ENCODE data around the gene AHCYL2. TPM values are rescaled to one million over a fixed set of nuclear protein-coding genes. Genes with fewer than 3 reads are reported as not detected.

The AHCYL2 gene
- total and polyA plus RNA-seq, 2 of the 8 experiments (the other 6 are each of a cell fraction or from before 2014, with no cell fraction given), result 20.7 to 25.4 TPM

GRCh38 chr7:129188372-129188891 is 36.4 kb upstream of the AHCYL2 start, which contains the start of gene SMO (continued):
- TF ChIP-seq ATF2 (IDR thresholded peaks at IDR 0.05; ENCODE audit: low read length) (no peak), EGR1 (IDR thresholded peaks at IDR 0.05; ENCODE audit: borderline replicate concordance, low read depth, low read length) (peak; percentile 78; the same call in 1 of the 2 replicates), CBX5 (IDR thresholded peaks at IDR 0.05; ENCODE audit: low read depth, low read length) (no peak), E2F6 (IDR thresholded peaks at IDR 0.05) (no peak; the same call in 1 of the 2 replicates), ATF3 (IDR thresholded peaks at IDR 0.05; ENCODE audit: insufficient read depth, low read depth, low read length) (no peak), SIRT6 (IDR thresholded peaks at IDR 0.05; ENCODE audit: low read length) (no peak), CHD2 (IDR thresholded peaks at IDR 0.05; ENCODE audit: low read length) (peak; percentile 51; the same call in 1 of the 2 replicates), FOSL1 (IDR thresholded peaks at IDR 0.05; ENCODE audit: insufficient read depth, low read depth, low read length) (no peak), RAD21 (IDR thresholded peaks at IDR 0.05 in 1 of 2, conservative IDR thresholded peaks at IDR 0.05 in 1 of 2; ENCODE audit: low read depth in 2 of 2, low read length in 2 of 2) (no peak; a peak in 1 of 4 replicates), SP4 (IDR thresholded peaks at IDR 0.05; ENCODE audit: low read length) (no peak), KDM5A (IDR thresholded peaks at IDR 0.05; ENCODE audit: low read length) (no peak), YY1 (IDR thresholded peaks at IDR 0.05; ENCODE audit: low read depth, low read length) (no peak), TAF1 (IDR thresholded peaks at IDR 0.05; ENCODE audit: low read depth, low read length) (peak; percentile 94), KDM1A (IDR thresholded peaks at IDR 0.05; ENCODE audit: borderline replicate concordance, low read length) (no peak), ZNF274 (IDR thresholded peaks at IDR 0.05; ENCODE audit: borderline replicate concordance, extremely low read depth, low read length) (no peak), KDM4A (IDR thresholded peaks at IDR 0.05; ENCODE audit: low read depth, low read length, severe bottlenecking) (peak; percentile 83), TCF12 (IDR thresholded peaks at IDR 0.05; ENCODE audit: low read depth, low read length) (no peak), BCL11A (IDR thresholded peaks at IDR 0.05; ENCODE audit: low read depth in 2 of 2, low read length in 2 of 2) (no peak), POLR2A (IDR thresholded peaks at IDR 0.05; ENCODE audit: control extremely low read depth in 1 of 2, low read depth in 2 of 2, low read length in 2 of 2) (peak; percentile 90 to 93), TBP (IDR thresholded peaks at IDR 0.05; ENCODE audit: low read depth, low read length) (peak; percentile 77; the same call in 1 of the 2 replicates), TEAD4 (IDR thresholded peaks at IDR 0.05; ENCODE audit: low read depth, low read length) (peak; percentile 86), BACH1 (IDR thresholded peaks at IDR 0.05; ENCODE audit: low read length) (no peak), EP300 (IDR thresholded peaks at IDR 0.05; ENCODE audit: borderline replicate concordance in 1 of 2, low read depth in 2 of 2, low read length in 2 of 2) (peak in 1 of 2 experiments; percentile 76; a peak in 1 of 3 replicates), POLR2AphosphoS5 (IDR thresholded peaks at IDR 0.05; ENCODE audit: low read depth, low read length) (peak; percentile 85)
